HUES48 (cell line): ENCODE results near the gene HOXA1.

Experiments used
- H3K27ac ChIP-seq: one replicate; pipeline ENCODE4 v1.7.0; 2013; ENCODE audit warnings: low read depth, low read length, inconsistent platforms
- H3K27me3 ChIP-seq: 2 replicates; pipeline ENCODE4 v1.6.1; 2013; ENCODE audit warnings: mild to moderate bottlenecking, low read length; ENCODE audit not compliant: control insufficient read depth, insufficient read depth
- H3K36me3 ChIP-seq: 2 replicates; pipeline ENCODE4 v1.6.1; 2013; ENCODE audit warnings: low read length; ENCODE audit not compliant: control insufficient read depth, insufficient read depth
- H3K4me1 ChIP-seq: 2 replicates; pipeline ENCODE4 v1.6.1; 2013; ENCODE audit warnings: mild to moderate bottlenecking, low read length; ENCODE audit not compliant: control insufficient read depth, insufficient read depth
- H3K4me3 ChIP-seq: 2 replicates; pipeline ENCODE4 v1.5.1; 2013; ENCODE audit warnings: mild to moderate bottlenecking, low read depth, low read length
- H3K9ac ChIP-seq: 2 replicates; pipeline ENCODE4 v1.6.1; 2013; ENCODE audit warnings: mild to moderate bottlenecking, low read depth, low read length, moderate library complexity
- H3K9me3 ChIP-seq: 2 replicates; pipeline ENCODE4 v1.6.1; 2013; ENCODE audit warnings: low read length; ENCODE audit not compliant: control insufficient read depth, insufficient read depth

Gene HOXA1

GRCh38 chr7:27130540-27131389 is 35.0 kb upstream of the HOXA1 start, which contains the start of gene HOXA4:
TSS of gene HOXA4 (minus strand) at chr7:27130757. CDS start at chr7:27130733, 24 bp downstream.
- Histone ChIP-seq H3K4me3 (peak within 1 kb of the TSS; percentile 63; the same call in 1 of the 2 replicates), H3K36me3 (no peaks in the 10 kb centered on the region), H3K27me3 (peaks cover 100% of the 10 kb centered on the region), H3K27ac (no peak within 1 kb of the TSS), H3K9me3 (no peaks in the 10 kb centered on the region), H3K4me1 (no peaks in the 10 kb centered on the region), H3K9ac (no peak within 1 kb of the TSS)

- Histone ChIP-seq H3K9me3 (no peaks in the 10 kb centered on the region), H3K4me3 (peak overlapping the region; percentile 34; the same call in 1 of the 2 replicates), H3K27me3 (peaks cover 100% of the 10 kb centered on the region), H3K9ac (no peak overlapping the region), H3K4me1 (no peaks in the 10 kb centered on the region), H3K36me3 (no peaks in the 10 kb centered on the region), H3K27ac (no peak overlapping the region)
These were observed 34.1 kb upstream of the HOXA1 start for GRCh38 chr7:27129729-27130539.

GRCh38 chr7:27128776-27129728 is 33.3 kb upstream of the HOXA1 start:
- H3K9ac ChIP-seq = no peak overlapping the region
- H3K9me3 ChIP-seq = no peaks in the 10 kb centered on the region
- no peaks in the 10 kb centered on the region for H3K36me3 ChIP-seq
- H3K27me3 ChIP-seq = peaks cover 100% of the 10 kb centered on the region
- no peaks in the 10 kb centered on the region for H3K4me1 ChIP-seq
- H3K27ac ChIP-seq = no peak overlapping the region
- no peak overlapping the region for H3K4me3 ChIP-seq

- Histone ChIP-seq H3K27ac (no peak overlapping the region), H3K9ac (no peak overlapping the region), H3K27me3 (peaks cover 100% of the 10 kb centered on the region), H3K4me1 (no peaks in the 10 kb centered on the region), H3K36me3 (no peaks in the 10 kb centered on the region), H3K4me3 (no peak overlapping the region), H3K9me3 (no peaks in the 10 kb centered on the region)
These were observed 32.2 kb upstream of the HOXA1 start for GRCh38 chr7:27128034-27128433.

- peaks cover 100% of the 10 kb centered on the region for H3K27me3 ChIP-seq
- no peak overlapping the region for H3K9ac ChIP-seq
- no peaks in the 10 kb centered on the region for H3K4me1 ChIP-seq
- H3K27ac ChIP-seq = no peak overlapping the region
- H3K36me3 ChIP-seq = no peaks in the 10 kb centered on the region
- H3K9me3 ChIP-seq = no peaks in the 10 kb centered on the region
- no peak overlapping the region for H3K4me3 ChIP-seq
These were observed 31.0 kb upstream of the HOXA1 start for GRCh38 chr7:27126596-27127327.

- Histone ChIP-seq H3K27ac (no peak overlapping the region), H3K27me3 (peaks cover 100% of the 10 kb centered on the region), H3K4me3 (no peak overlapping the region), H3K9ac (no peak overlapping the region), H3K4me1 (no peaks in the 10 kb centered on the region), H3K9me3 (no peaks in the 10 kb centered on the region), H3K36me3 (no peaks in the 10 kb centered on the region)
These were observed 30.2 kb upstream of the HOXA1 start for GRCh38 chr7:27125986-27126394.

- H3K36me3 ChIP-seq = no peaks in the 10 kb centered on the region
- H3K9ac ChIP-seq = no peak overlapping the region
- H3K9me3 ChIP-seq = no peaks in the 10 kb centered on the region
- H3K4me3 ChIP-seq = no peak overlapping the region
- H3K4me1 ChIP-seq = no peaks in the 10 kb centered on the region
- H3K27me3 ChIP-seq = peaks cover 100% of the 10 kb centered on the region
- H3K27ac ChIP-seq = no peak overlapping the region
These were observed 29.3 kb upstream of the HOXA1 start for GRCh38 chr7:27124902-27125689.

- Histone ChIP-seq H3K9ac (no peak overlapping the region), H3K4me1 (no peaks in the 10 kb centered on the region), H3K9me3 (no peaks in the 10 kb centered on the region), H3K36me3 (no peaks in the 10 kb centered on the region), H3K27me3 (peaks cover 100% of the 10 kb centered on the region), H3K27ac (no peak overlapping the region), H3K4me3 (no peak overlapping the region)
These were observed 28.5 kb upstream of the HOXA1 start for GRCh38 chr7:27124096-27124901.

GRCh38 chr7:27123477-27124053 is 27.8 kb upstream of the HOXA1 start:
- Histone ChIP-seq H3K4me1 (no peaks in the 10 kb centered on the region), H3K27me3 (peaks cover 100% of the 10 kb centered on the region), H3K27ac (no peak overlapping the region), H3K9me3 (no peaks in the 10 kb centered on the region), H3K4me3 (no peak overlapping the region), H3K36me3 (no peaks in the 10 kb centered on the region), H3K9ac (no peak overlapping the region)
